HepG2 (cell line): Measurements from ENCODE around the gene ZMYM3. TPM values are rescaled to one million over a fixed set of nuclear protein-coding genes. Genes with fewer than 3 reads are reported as not detected.
"Not testable (repeated sequence)": the region's sequence is repeated elsewhere in the genome, so short reads cannot be mapped to it uniquely, and the experiment has no call there.

Experiments
- ATAC-seq: fragments of 200-7000 bp; cut with Tn5 transposase; 3 replicates; pipeline ENCODE4 v1.9.1; 2020; ENCODE audit warnings: mild to moderate bottlenecking, moderate library complexity
- BruUV-seq: library from RNA; stranded (reverse); fragments of 400-500 nt; replicated peaks from 2 replicates; lab custom pipeline; 2021; lab: Mats Ljungman, UMichigan
- CTCF ChIA-PET: fragments of 300-600 bp; formaldehyde crosslinking; extraction: SDS; loops from one replicate; lab custom pipeline; 2021; ENCODE audit warnings: low total read pairs, inconsistent platforms, low intra/inter-chr PET ratio; lab: Yijun Ruan, JAX
- POLR2A ChIA-PET: fragments of 350-600 bp; sonication (Branson Sonifier 250); formaldehyde crosslinking; loops from one replicate; lab custom pipeline; 2020; ENCODE audit warnings: antibody characterized with exemption, inconsistent platforms; lab: Yijun Ruan, JAX
- DNase-seq: peaks from one replicate; pipeline ENCODE4 v3.0.0-alpha.2; 2015; ENCODE audit warnings: low spot score
- FAIRE-seq: peaks from 3 replicates; lab custom pipeline; 2011; peaks lifted over from hg19 to GRCh38; lab: Jason Lieb, UNC
- H2AFZ ChIP-seq: one replicate; pipeline ENCODE4 v1.6.1; 2011; ENCODE audit warnings: low read length, inconsistent platforms
- H3K27ac ChIP-seq: fragments of 300-600 bp; 3 replicates; pipeline ENCODE4 v1.8.0; 2011; ENCODE audit warnings: mixed run types, mild to moderate bottlenecking, mixed read lengths, low read length, inconsistent platforms; ENCODE audit not compliant: insufficient read depth; ENCODE audit errors: extremely low read length
- H3K27me3 ChIP-seq, 2 experiments: fragments of 200-600 bp in 1 of 2; 2 replicates in 1 of 2; 3 replicates in 1 of 2; pipeline versions ENCODE4 v1.6.0 to v1.8.0; 2011; ENCODE audit warnings: low read length in 2 of 2, mild to moderate bottlenecking in 2 of 2, moderate library complexity in 2 of 2, inconsistent platforms in 1 of 2; ENCODE audit not compliant: insufficient read depth in 2 of 2, control insufficient read depth in 1 of 2
- H3K36me3 ChIP-seq, 2 experiments: fragments of 200-600 bp in 1 of 2; replicated peaks in 1 of 2; 2 replicates in 1 of 2; 3 replicates in 1 of 2; pipeline versions ENCODE4 v1.5.1 to v1.8.0; 2011; ENCODE audit warnings: low read length in 2 of 2, inconsistent platforms in 1 of 2; ENCODE audit not compliant: insufficient read depth in 2 of 2, control insufficient read depth in 1 of 2
- H3K4me1 ChIP-seq: 2 replicates; pipeline ENCODE4 v1.5.1; 2012; ENCODE audit warnings: low read length, inconsistent platforms; ENCODE audit not compliant: insufficient read depth
- H3K4me2 ChIP-seq: 2 replicates; pipeline ENCODE4 v1.6.0; 2011; ENCODE audit warnings: low read depth, low read length, inconsistent platforms
- H3K4me3 ChIP-seq, 3 experiments: fragments of 200-600 bp in 1 of 3; sonication (generic), shearing (Covaris generic) in 1 of 3; replicated peaks in 1 of 3; 2 replicates each; pipeline ENCODE4 v1.5.1; 2011 to 2016; ENCODE audit warnings: low read length in 3 of 3, inconsistent platforms in 2 of 3, low read depth in 2 of 3, mild to moderate bottlenecking in 2 of 3, control low read depth in 1 of 3, mixed read lengths in 1 of 3; ENCODE audit not compliant: insufficient read depth in 1 of 3
- H3K79me2 ChIP-seq: one replicate; pipeline ENCODE4 v1.6.1; 2011; ENCODE audit warnings: low read length, inconsistent platforms; ENCODE audit not compliant: insufficient read depth
- H3K9ac ChIP-seq: 2 replicates; pipeline ENCODE4 v1.6.0; 2011; ENCODE audit warnings: mild to moderate bottlenecking, low read depth, low read length, inconsistent platforms; ENCODE audit not compliant: insufficient read depth
- H3K9me3 ChIP-seq: 2 replicates; pipeline ENCODE4 v1.5.1; 2012; ENCODE audit warnings: mild to moderate bottlenecking, low read length
- H4K20me1 ChIP-seq: 2 replicates; pipeline ENCODE4 v1.6.0; 2011; ENCODE audit warnings: inconsistent platforms, mild to moderate bottlenecking, low read length, moderate library complexity; ENCODE audit not compliant: insufficient read depth
- CEBPB ChIP-seq: IDR thresholded peaks from 2 replicates; pipeline ENCODE4 v1.6.1; 2011; ENCODE audit warnings: low read depth, low read length, improper control_type of control experiment, borderline replicate concordance
- MIXL1 ChIP-seq: IDR thresholded peaks from 2 replicates; pipeline ENCODE4 v1.6.1; 2016
- PITX1 ChIP-seq: sonication (generic); formaldehyde crosslinking; IDR thresholded peaks from 2 replicates; pipeline ENCODE4 v1.5.1; 2020; ENCODE audit warnings: mild to moderate bottlenecking, missing genetic modification reagents
- POLR2G ChIP-seq: fragments of 200-400 bp; formaldehyde crosslinking; IDR thresholded peaks from 2 replicates; pipeline ENCODE4 v1.6.1; 2018; ENCODE audit warnings: mild to moderate bottlenecking, low read depth, low read length, moderate library complexity
- RAD21 ChIP-seq: fragments of 450-650 bp; formaldehyde crosslinking; IDR thresholded peaks from 2 replicates; pipeline ENCODE4 v1.5.0; 2020; ENCODE audit warnings: mild to moderate bottlenecking
- RBM22 ChIP-seq: fragments of 200-400 bp; formaldehyde crosslinking; optimal IDR thresholded peaks from 2 replicates; pipeline ENCODE3; 2017; ENCODE audit warnings: mild to moderate bottlenecking, low read length, moderate library complexity
- SRF ChIP-seq: IDR thresholded peaks from 2 replicates; pipeline ENCODE4 v1.6.1; 2011; ENCODE audit warnings: mild to moderate bottlenecking, low read depth, low read length, moderate library complexity
- ZBTB33 ChIP-seq: sonication (generic); formaldehyde crosslinking; IDR thresholded peaks from 2 replicates; pipeline ENCODE4 v1.4.0; 2020; ENCODE audit warnings: missing genetic modification reagents
- ZNF724P ChIP-seq: sonication (generic); formaldehyde crosslinking; IDR thresholded peaks from 2 replicates; pipeline ENCODE4 v1.8.0; 2022; ENCODE audit warnings: missing genetic modification reagents, borderline replicate concordance
- ZSCAN25 ChIP-seq: sonication (generic); formaldehyde crosslinking; IDR thresholded peaks from 2 replicates; pipeline ENCODE4 v1.8.0; 2022; ENCODE audit warnings: mild to moderate bottlenecking, missing genetic modification reagents
- WGBS: methylation state at CpG from one replicate; pipeline ENCODE4 v1.1.6; 2017; ENCODE audit warnings: low lambda C conversion rate; 5-methylcytosine and 5-hydroxymethylcytosine counted together
- in situ Hi-C: cut with HindIII; loops from 2 replicates; pipeline ENCODE4 v1.10.0; 2017; ENCODE audit warnings: low pct_unique_long_range_greater_than_20kb; ENCODE audit not compliant: extremely low pct_ligation_motif_present
- intact Hi-C: fragments of 100-400 bp; cut with micrococcal nuclease; formaldehyde crosslinking; loops from one replicate; pipeline ENCODE4 v1.10.0; 2022; ENCODE audit not compliant: unreplicated experiment
- polyA plus RNA-seq, 8 experiments: library from polyadenylated mRNA; depleted of rRNA in 3 of 8; stranded (reverse) in 7 of 8; unstranded in 1 of 8; fragments of >200 nt; fragmentation: Illumina TruSeq in 4 of 8; extraction: Trizol in 4 of 8; gene quantifications; 2 replicates each; pipeline versions ENCODE4 v1.2.1 to v1.2.3, GENCODE V29; 2011 to 2016; ENCODE audit warnings: low read depth in 4 of 8, missing spikeins in 1 of 8, mixed read lengths in 1 of 8; ENCODE audit not compliant: insufficient read depth in 1 of 8
- total RNA-seq, 5 experiments: library from RNA; depleted of rRNA; stranded (reverse); fragments of >200 nt; fragmentation: Illumina TruSeq; extraction: Trizol; gene quantifications; 2 replicates each; pipeline ENCODE4 v1.2.3, GENCODE V29; 2016; ENCODE audit warnings: low read depth in 1 of 5
- TF ChIP-seq, protein P1 (sequence below): sonication (generic); formaldehyde crosslinking; IDR thresholded peaks from 2 replicates; pipeline ENCODE4 v1.5.0; 2020; ENCODE audit warnings: missing genetic modification reagents, mild to moderate bottlenecking, borderline replicate concordance
- TF ChIP-seq, protein P2 (sequence below): sonication (generic); formaldehyde crosslinking; conservative IDR thresholded peaks from 2 replicates; pipeline ENCODE4 v1.4.0; 2020; ENCODE audit warnings: mild to moderate bottlenecking, missing genetic modification reagents, moderate library complexity

ZMYM3 gene
- total and polyA plus RNA-seq, 2 of the 13 experiments (the other 11 are each of a cell fraction or from before 2014, with no cell fraction given) = 26.4 to 35.4 TPM

DNA sequence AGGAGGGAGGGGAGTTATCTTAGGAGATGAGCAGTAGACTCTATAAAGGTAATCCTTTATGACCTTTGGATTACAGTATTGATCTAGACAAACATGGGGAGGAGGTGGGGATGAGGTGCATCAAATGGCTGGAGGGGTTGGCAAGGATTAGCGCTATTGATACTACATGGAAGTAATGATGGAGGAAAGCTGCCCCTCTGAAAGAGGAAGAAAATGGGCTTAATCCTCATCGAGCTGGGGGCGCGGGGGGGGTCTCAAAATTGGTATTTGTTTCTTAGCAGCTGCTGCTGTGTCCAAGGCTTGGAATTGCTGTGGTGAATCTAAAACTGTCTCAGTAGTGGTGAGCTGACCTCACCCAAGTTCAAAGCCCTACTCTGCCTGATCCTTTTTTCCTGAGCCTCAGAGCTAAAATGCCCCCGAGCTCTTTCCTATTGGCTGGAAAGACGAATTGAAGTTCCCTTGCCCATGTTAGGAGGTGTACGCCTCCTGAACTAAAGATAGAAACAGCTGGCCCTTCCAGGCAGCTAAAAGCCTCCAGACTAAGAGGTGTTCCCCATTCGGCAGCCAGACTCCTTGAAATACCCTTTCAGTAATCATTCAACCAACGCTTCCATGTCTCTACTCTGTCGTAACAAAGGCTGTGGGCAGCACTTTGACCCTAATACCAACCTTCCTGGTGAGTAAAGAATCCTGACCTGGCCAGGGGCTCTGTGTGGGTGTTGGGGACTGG lies 47.4 kb upstream of the ZMYM3 start, which contains the start of gene ITGB1BP2 (continued):
- TF ChIP-seq, protein P1, sequence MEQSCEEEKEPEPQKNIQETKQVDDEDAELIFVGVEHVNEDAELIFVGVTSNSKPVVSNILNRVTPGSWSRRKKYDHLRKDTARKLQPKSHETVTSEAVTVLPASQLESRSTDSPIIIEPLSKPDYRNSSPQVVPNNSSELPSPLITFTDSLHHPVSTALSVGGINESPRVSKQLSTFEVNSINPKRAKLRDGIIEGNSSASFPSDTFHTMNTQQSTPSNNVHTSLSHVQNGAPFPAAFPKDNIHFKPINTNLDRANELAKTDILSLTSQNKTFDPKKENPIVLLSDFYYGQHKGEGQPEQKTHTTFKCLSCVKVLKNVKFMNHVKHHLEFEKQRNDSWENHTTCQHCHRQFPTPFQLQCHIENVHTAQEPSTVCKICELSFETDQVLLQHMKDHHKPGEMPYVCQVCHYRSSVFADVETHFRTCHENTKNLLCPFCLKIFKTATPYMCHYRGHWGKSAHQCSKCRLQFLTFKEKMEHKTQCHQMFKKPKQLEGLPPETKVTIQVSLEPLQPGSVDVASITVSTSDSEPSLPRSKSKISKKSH (CRISPR knock-in tag) = no peak
- TF ChIP-seq ZBTB33 = 0 out of 2 replicates have a peak, but pooled peaks have one; percentile 16
- no peak for TF ChIP-seq ZSCAN25 (CRISPR knock-in tag)
- TF ChIP-seq POLR2G = peak; percentile 61
- TF ChIP-seq CEBPB = 0 out of 2 replicates have a peak, but pooled peaks have one; percentile 8
- TF ChIP-seq, protein P2, sequence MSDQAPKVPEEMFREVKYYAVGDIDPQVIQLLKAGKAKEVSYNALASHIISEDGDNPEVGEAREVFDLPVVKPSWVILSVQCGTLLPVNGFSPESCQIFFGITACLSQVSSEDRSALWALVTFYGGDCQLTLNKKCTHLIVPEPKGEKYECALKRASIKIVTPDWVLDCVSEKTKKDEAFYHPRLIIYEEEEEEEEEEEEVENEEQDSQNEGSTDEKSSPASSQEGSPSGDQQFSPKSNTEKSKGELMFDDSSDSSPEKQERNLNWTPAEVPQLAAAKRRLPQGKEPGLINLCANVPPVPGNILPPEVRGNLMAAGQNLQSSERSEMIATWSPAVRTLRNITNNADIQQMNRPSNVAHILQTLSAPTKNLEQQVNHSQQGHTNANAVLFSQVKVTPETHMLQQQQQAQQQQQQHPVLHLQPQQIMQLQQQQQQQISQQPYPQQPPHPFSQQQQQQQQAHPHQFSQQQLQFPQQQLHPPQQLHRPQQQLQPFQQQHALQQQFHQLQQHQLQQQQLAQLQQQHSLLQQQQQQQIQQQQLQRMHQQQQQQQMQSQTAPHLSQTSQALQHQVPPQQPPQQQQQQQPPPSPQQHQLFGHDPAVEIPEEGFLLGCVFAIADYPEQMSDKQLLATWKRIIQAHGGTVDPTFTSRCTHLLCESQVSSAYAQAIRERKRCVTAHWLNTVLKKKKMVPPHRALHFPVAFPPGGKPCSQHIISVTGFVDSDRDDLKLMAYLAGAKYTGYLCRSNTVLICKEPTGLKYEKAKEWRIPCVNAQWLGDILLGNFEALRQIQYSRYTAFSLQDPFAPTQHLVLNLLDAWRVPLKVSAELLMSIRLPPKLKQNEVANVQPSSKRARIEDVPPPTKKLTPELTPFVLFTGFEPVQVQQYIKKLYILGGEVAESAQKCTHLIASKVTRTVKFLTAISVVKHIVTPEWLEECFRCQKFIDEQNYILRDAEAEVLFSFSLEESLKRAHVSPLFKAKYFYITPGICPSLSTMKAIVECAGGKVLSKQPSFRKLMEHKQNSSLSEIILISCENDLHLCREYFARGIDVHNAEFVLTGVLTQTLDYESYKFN = peak; percentile 23; the same call in 1 of the 2 replicates
- TF ChIP-seq MIXL1 = no peak
- peak; percentile 96 for TF ChIP-seq RBM22
- TF ChIP-seq ZNF724P (CRISPR knock-in tag) = no peak
- peak; percentile 52; the same call in 1 of the 2 replicates for TF ChIP-seq SRF
- peak; percentile 44; the same call in 1 of the 2 replicates for TF ChIP-seq PITX1 (CRISPR knock-in tag)
- no peak for TF ChIP-seq RAD21 (CRISPR knock-in tag)

GRCh38 chrX:71300495-71300894 lies 46.6 kb upstream of the ZMYM3 start:
- H3K9me3 ChIP-seq, ATAC-seq, H3K4me3 ChIP-seq, H4K20me1 ChIP-seq, CTCF ChIA-PET, H3K27ac ChIP-seq, DNase-seq, in situ Hi-C loops, H3K4me2 ChIP-seq, H3K27me3 ChIP-seq, H3K79me2 ChIP-seq, H2AFZ ChIP-seq, intact Hi-C loops, H3K9ac ChIP-seq: not testable (repeated sequence)
- 65% methylated on average over 7 of the region's 7 CpGs for WGBS
- FAIRE-seq = peak; percentile 56
- peaks cover 60% of the 10 kb centered on the region for H3K4me1 ChIP-seq
- H3K36me3 ChIP-seq = peaks cover 6 to 31% of the 10 kb centered on the region in 2 experiments; a peak in 4 of 5 replicates
- POLR2A ChIA-PET = interaction anchor here (1.5 kb wide), 1 partner anchor 73 kb away, joined by 7 read pairs; no protein-coding TSS in a partner anchor
- BruUV-seq = TSS peak; percentile 76
